IPS-20b (cell line): ENCODE data around the gene ACADL.
A peak's percentile ranks its signal among the peaks of the same experiment; 100 is the strongest.
"Not testable (repeated sequence)": the region's sequence is repeated elsewhere in the genome, so short reads cannot be mapped to it uniquely, and the experiment has no call there.

Source experiments
- H3K27ac ChIP-seq: one replicate; pipeline ENCODE4 v1.5.1; 2013; ENCODE audit warnings: low read length
- H3K27me3 ChIP-seq: 2 replicates; pipeline ENCODE4 v1.6.1; 2013; ENCODE audit warnings: mild to moderate bottlenecking, low read length, inconsistent platforms; ENCODE audit not compliant: insufficient read depth
- H3K36me3 ChIP-seq: 2 replicates; pipeline ENCODE4 v1.6.1; 2013; ENCODE audit warnings: low read depth, mild to moderate bottlenecking, inconsistent platforms, low read length, moderate library complexity; ENCODE audit not compliant: insufficient read depth
- H3K4me1 ChIP-seq: 2 replicates; pipeline ENCODE4 v1.6.1; 2013; ENCODE audit warnings: mild to moderate bottlenecking, control low read depth, inconsistent platforms, low read length, moderate library complexity; ENCODE audit not compliant: insufficient read depth
- H3K4me3 ChIP-seq: 2 replicates; pipeline ENCODE4 v1.5.1; 2013; ENCODE audit warnings: mild to moderate bottlenecking, low read length, inconsistent platforms
- H3K9ac ChIP-seq: 2 replicates; pipeline ENCODE4 v1.6.1; 2013; ENCODE audit warnings: low read depth, mild to moderate bottlenecking, inconsistent platforms, low read length, moderate library complexity
- H3K9me3 ChIP-seq: 2 replicates; pipeline ENCODE4 v1.6.1; 2013; ENCODE audit warnings: mild to moderate bottlenecking, low read depth, low read length, inconsistent platforms; ENCODE audit not compliant: insufficient read depth

The ACADL gene

DNA sequence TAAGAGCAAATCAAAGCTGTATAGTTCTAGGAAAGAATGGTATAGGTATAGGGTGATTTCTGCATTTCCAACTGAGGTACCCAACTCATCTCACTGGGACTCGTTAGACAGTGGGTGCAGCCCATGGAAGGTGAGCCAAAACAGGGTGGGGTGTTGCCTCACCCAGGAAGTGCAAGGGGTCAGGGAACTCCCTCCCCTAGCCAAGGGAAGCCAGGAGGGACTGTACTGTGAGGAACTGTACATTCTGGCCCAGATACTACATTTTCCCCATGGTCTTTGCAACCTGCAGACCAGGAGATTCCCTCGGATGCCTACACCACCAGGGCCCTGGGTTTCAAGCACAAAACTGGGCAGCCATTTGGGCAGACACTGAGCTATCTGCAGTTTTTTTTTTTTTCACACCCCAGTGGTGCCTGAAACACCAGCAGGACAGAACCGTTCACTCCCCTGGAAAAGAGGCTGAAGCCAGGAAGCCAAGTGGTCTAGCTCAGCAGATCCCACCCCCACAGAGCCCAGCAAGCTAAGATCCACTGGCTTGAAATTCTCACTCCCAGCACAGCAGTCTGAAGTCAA is 44.1 kb downstream of the ACADL start:
- Histone ChIP-seq H3K9ac (peak overlapping the region; percentile 56; the same call in 1 of the 2 replicates), H3K4me1 (peaks cover 26% of the 10 kb centered on the region; the same call in 1 of the 2 replicates)
- H3K27ac ChIP-seq, H3K4me3 ChIP-seq, H3K36me3 ChIP-seq, H3K9me3 ChIP-seq, H3K27me3 ChIP-seq: not testable (repeated sequence)

- Histone ChIP-seq H3K36me3 (no peaks in the 10 kb centered on the region), H3K9ac (no peak overlapping the region), H3K4me1 (peaks cover 26% of the 10 kb centered on the region; the same call in 1 of the 2 replicates), H3K9me3 (no peaks in the 10 kb centered on the region; the same call in 1 of the 2 replicates), H3K27me3 (no peaks in the 10 kb centered on the region), H3K27ac (no peak overlapping the region), H3K4me3 (no peak overlapping the region)
Observed at GRCh38 chr2:210180477-210180876, 44.8 kb downstream of the ACADL start.

GRCh38 chr2:210179351-210179990 is 45.8 kb downstream of the ACADL start:
- no peaks in the 10 kb centered on the region for H3K36me3 ChIP-seq
- peaks cover 26% of the 10 kb centered on the region; the same call in 1 of the 2 replicates for H3K4me1 ChIP-seq
- H3K4me3 ChIP-seq, result no peak overlapping the region
- H3K27me3 ChIP-seq, result no peaks in the 10 kb centered on the region
- H3K9me3 ChIP-seq, result no peaks in the 10 kb centered on the region; the same call in 1 of the 2 replicates
- H3K27ac ChIP-seq, result no peak overlapping the region
- H3K9ac ChIP-seq, result 0 out of 2 replicates have a peak overlapping the region, but pooled peaks have one; percentile 8

- Histone ChIP-seq H3K27me3 (no peaks in the 10 kb centered on the region), H3K36me3 (no peaks in the 10 kb centered on the region), H3K4me3 (peak overlapping the region; percentile 5; the same call in 1 of the 2 replicates), H3K9ac (peak overlapping the region; percentile 55; the same call in 1 of the 2 replicates), H3K9me3 (no peaks in the 10 kb centered on the region; the same call in 1 of the 2 replicates), H3K4me1 (peaks cover 29% of the 10 kb centered on the region; the same call in 1 of the 2 replicates), H3K27ac (peak overlapping the region; percentile 26)
Observed at GRCh38 chr2:210177769-210178168, 47.5 kb downstream of the ACADL start.

GRCh38 chr2:210177115-210177514 is 48.1 kb downstream of the ACADL start:
- H3K4me1 ChIP-seq, result peaks cover 33% of the 10 kb centered on the region; the same call in 1 of the 2 replicates
- not testable (repeated sequence) for H3K27ac ChIP-seq, H3K27me3 ChIP-seq, H3K36me3 ChIP-seq, H3K9me3 ChIP-seq, H3K4me3 ChIP-seq, H3K9ac ChIP-seq

DNA sequence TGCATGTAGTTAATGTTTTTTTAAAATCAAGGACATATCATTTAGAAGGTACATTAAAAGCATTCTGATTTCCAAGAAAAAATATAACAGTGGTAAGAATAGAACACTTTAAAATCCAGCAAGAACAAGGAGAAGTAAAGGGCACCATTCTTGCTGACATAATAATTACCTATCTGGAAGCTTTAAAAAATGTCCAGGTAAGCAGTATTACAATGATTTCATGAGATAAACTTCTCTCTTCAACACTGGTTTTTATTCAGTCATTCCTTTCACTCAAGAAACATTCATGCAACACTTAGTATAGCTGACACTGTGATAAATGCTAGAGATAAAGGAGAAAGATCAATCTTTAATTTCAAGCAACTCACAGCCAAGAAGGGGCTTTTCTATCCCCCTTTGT is 51.2 kb downstream of the ACADL start:
- peaks cover 27% of the 10 kb centered on the region; the same call in 1 of the 2 replicates for H3K4me1 ChIP-seq
- H3K9ac ChIP-seq, result no peak overlapping the region
- no peak overlapping the region for H3K27ac ChIP-seq
- no peaks in the 10 kb centered on the region for H3K9me3 ChIP-seq
- H3K36me3 ChIP-seq, result no peaks in the 10 kb centered on the region
- no peaks in the 10 kb centered on the region for H3K27me3 ChIP-seq
- no peak overlapping the region for H3K4me3 ChIP-seq

DNA sequence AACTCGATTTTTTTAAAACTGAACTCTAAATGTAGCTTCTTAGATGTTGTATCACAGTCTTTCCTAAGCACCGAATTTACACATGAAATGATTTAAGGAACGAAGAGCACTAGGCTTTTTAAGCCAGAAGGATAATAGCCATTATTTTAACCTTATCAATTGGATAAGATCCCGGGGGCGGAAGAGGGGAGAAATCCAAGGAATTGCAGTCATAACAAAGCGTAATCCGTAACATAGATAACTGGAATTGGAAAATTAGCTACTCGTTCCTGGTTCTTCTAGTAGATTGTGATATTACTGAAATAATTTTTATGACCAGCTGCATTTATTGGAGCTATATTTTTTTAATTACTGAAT is 53.0 kb downstream of the ACADL start:
- Histone ChIP-seq H3K4me1 (peaks cover 17% of the 10 kb centered on the region; the same call in 1 of the 2 replicates), H3K27ac (no peak overlapping the region), H3K9ac (peak overlapping the region; percentile 80; the same call in 1 of the 2 replicates), H3K9me3 (no peaks in the 10 kb centered on the region), H3K27me3 (no peaks in the 10 kb centered on the region), H3K4me3 (peak overlapping the region; percentile 83), H3K36me3 (no peaks in the 10 kb centered on the region)

DNA sequence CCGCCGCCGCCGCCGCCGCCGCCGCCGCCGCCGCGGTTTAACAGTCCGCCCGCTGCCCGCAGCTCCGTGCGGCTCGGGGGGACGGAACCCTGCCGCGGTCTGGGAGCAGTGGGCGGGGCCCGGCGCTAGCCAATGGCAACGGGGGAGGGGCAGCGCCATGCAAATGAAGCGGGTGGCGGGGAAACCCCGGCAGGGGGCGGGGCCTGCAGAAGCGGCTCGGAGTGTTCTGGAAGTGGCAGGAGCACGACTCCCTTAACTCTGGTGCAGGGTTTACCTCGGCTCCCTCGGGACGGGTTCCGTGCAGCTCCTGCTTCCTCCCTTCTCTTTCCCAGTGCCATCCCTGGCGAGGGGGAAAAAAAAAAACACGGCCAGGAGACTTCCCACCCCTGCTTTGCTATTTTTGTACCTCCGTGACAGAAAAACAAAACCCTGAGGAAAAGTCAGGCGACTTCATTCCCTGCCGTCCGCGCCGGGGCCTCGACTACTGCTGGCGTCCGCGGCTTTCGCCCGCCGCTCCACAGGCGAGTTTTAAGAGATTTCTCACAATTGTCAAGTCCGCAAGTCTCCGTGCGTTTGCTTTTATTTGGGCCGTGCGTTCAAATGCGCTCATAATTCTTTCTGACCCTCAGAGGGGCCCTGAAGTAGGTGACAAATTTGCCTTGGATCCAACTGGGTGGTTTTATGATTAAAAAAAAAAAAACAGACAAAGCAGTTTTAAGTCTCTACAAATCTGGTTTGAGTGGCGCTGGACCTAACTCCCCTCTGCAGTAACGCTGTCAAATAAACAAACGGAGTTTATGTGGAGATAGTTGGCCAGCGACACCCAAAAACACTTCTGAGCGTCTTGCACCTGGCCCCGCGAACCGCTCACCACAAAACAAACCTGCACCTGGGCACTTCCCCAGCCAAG is 53.7 kb downstream of the ACADL start, which contains the start of gene KANSL1L:
Gene KANSL1L, minus strand, starts transcription at position 101 of the 910 bp plus-strand sequence. CDS start 16,827 bp downstream, outside the sequence.
- Histone ChIP-seq H3K27ac (peak within 1 kb of the TSS; percentile 16), H3K27me3 (no peaks in the 10 kb centered on the region), H3K36me3 (no peaks in the 10 kb centered on the region), H3K4me1 (peaks cover 17% of the 10 kb centered on the region; the same call in 1 of the 2 replicates), H3K9ac (peak within 1 kb of the TSS; percentile 86), H3K4me3 (peak within 1 kb of the TSS; percentile 99), H3K9me3 (no peaks in the 10 kb centered on the region)

DNA sequence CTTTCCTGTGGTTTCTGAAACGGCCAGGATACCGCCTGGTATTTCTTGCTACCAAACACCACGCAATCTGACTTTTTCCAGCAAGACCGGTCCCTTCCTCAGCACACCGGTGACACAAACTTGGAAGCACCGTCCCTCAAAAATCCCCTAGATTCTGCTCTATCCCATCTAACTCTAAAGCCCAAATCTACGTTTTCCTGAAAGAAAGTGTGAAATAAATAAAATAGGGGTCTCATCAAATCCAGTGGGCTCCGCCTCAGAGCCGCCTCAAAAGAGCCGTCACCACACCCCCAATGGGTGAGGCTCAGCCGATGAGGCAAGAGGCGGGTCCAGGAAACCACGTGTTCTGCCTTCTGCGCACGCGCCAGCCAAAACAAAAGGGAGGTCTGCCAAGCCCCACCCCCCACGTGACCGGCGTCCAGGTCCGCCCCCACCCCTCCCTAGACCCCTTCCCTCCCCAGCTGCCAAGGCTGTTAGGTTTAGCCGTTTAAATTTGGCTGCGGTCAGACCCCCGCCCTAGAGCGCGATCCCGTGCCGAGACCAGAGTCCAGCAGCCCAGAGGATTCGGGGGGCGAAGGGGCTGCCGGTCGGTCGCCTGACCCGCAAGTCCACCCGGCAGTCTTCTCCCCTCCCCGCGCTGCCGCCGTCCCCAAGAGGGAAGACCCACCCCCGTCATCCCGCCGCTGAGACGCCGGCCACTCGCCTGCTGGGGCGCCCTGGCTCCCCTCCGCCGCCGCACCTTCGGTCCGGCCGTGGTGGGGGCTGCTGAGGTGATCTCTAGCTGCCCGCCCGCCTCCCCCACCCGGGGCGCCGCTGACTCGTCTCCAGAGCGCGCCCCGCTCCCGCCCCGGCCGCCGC is 54.6 kb downstream of the ACADL start:
- H3K9ac ChIP-seq, result peak overlapping the region; percentile 86
- no peaks in the 10 kb centered on the region for H3K9me3 ChIP-seq
- peak overlapping the region; percentile 16 for H3K27ac ChIP-seq
- H3K36me3 ChIP-seq, result no peaks in the 10 kb centered on the region
- no peaks in the 10 kb centered on the region for H3K27me3 ChIP-seq
- peak overlapping the region; percentile 99 for H3K4me3 ChIP-seq
- H3K4me1 ChIP-seq, result peaks cover 17% of the 10 kb centered on the region; the same call in 1 of the 2 replicates

DNA sequence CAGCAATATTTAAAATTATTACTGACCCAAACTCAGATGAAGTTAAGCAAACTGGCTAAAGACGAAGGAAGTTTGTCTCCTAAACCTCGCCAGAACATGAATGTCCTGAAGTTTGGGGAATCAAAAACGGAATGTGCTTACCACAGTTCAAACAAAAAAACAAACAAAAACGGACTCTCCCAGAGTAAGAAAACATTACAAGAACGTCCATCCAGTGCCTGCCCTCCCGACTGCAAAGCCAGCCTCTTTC is 55.1 kb downstream of the ACADL start:
- Histone ChIP-seq H3K36me3 (no peaks in the 10 kb centered on the region), H3K4me3 (peak overlapping the region; percentile 99), H3K27ac (peak overlapping the region; percentile 16), H3K9ac (peak overlapping the region; percentile 86), H3K4me1 (peaks cover 17% of the 10 kb centered on the region; the same call in 1 of the 2 replicates), H3K9me3 (no peaks in the 10 kb centered on the region), H3K27me3 (no peaks in the 10 kb centered on the region)
